HG03565 (cell line): ENCODE measurements around the gene CGRRF1.

Source experiments
- ATAC-seq: cut with Tn5 transposase; IDR thresholded peaks from one replicate; pipeline ENCODE4 v1.9.1; 2021; ENCODE audit warnings: mild to moderate bottlenecking, moderate library complexity; ENCODE audit not compliant: unreplicated experiment

The CGRRF1 gene, protein sequence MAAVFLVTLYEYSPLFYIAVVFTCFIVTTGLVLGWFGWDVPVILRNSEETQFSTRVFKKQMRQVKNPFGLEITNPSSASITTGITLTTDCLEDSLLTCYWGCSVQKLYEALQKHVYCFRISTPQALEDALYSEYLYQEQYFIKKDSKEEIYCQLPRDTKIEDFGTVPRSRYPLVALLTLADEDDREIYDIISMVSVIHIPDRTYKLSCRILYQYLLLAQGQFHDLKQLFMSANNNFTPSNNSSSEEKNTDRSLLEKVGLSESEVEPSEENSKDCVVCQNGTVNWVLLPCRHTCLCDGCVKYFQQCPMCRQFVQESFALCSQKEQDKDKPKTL

DNA sequence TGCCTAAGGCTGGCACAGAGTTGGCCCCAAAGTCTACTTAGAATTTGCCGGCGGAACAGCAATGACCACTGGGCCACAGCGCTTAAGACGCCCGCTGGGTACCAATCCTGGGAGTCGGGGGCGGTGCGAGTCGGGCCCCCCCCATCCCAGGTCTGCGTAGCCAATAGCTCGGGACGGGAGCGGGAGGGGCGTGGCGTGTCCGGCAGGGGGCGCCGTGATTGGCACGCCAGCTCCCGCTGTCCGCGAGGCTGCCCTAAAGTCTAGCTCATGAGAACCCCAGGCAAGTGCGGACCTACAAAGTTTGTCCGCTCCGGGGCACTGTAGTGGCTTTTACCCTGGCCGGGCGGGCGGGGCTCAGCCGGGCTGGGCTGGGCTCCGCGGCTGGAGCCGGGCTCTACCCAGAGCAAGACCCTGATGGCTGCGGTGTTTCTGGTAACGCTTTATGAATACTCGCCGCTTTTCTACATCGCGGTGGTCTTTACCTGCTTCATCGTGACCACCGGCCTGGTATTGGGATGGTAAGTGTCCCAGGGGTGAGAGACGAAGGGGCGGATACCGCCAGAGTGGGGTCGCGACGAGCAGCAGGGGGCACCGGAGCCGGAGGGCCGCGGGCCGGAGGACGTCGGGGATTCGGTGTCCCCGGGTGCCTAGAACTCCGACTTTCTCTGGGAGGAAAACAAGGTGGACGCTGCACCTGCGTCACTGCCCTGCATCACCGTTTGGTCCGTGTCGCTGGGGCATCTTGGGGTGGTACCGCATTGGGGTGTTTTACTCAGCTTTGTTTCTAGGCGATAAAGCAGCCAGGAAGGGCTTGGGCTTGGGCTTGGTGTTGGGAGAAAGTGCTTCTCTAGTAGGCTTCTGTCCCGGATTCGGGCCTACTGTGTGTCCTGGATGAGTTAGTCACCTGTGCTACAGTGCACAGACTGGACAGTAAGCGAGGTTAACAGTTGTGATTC is at the start of gene CGRRF1:
CGRRF1 (plus strand) TSS at position 361 of the 956 bp plus-strand sequence; CDS start at position 415, 54 bp downstream.
- peak; percentile 91 for ATAC-seq

DNA sequence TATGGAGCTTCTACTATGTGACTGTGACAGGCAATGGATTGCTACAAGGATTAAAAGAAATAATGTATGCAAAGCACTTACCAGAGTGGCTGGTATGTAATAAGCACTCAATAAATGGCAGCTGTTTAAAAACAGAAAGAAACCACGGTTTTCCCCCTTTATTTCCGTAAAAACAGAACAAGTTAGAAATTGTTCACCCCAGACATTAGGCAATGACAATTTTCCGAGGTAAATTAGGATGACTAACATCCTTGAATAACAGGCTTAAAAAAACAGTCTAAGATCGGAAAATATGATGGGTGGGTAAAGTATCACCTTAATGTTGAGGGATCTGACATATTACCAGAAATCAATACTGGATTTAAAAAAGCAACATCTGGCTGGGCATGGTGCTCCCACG is 47.7 kb upstream of the CGRRF1 start:
- ATAC-seq, result no peak

DNA sequence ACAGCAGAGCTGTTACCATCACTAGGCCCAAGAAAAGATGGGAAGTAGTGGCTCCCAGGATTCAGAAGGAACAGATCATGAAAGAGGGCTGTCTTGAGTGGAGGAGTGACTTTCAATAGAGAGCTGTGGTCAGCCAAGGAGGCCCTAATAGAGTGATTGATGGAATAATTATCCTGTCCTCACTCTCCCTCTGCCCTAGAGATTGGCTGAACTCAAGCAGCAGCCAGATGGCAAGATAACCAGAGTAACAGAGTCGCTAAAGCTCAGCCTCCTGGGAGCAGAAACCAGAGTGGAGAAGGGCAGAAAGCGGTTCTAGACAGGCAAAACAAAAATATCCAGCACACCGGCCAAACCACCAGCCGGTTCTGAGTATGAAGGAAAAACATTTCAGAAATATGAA is 44.1 kb upstream of the CGRRF1 start:
- ATAC-seq, result no peak

DNA sequence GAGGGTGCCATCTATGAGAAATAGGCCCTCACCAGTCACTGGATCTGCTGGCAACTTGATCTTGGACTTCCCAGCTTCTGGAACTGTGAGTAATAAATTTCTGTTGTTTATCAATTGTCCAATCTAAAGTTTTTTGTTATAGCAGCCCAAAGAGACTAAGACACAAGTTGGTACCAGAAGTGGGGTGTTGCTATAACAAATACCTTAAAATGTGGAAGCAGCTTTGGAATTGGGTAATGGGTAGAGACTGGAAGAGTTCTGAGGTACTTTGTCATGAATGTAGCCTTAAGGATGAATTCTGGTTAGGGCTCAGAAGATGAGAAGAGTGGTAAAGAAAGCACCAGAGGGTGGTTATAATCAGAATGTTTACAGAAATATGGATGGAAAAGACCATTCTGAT is 42.4 kb upstream of the CGRRF1 start:
- ATAC-seq, result no peak

DNA sequence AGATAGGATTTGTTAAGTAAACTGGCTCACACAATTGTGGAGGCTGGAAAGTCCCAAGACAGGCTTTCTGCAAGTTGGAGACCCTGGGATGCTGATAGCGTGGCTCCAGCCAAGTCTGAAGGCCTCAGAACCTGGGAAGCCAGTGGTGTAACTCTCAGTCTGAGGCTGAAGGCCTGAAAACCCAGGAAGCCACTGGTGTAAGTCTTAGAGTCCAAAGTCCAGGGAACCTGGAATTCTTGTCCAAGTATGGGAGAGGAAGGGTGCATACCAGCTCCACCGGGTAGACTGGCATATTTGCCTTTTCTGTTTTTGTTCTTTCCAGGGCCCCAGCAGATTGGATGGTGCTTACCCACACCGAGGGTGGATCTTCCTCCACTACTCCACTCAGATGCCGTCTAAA is 39.0 kb upstream of the CGRRF1 start:
- ATAC-seq, result no peak

DNA sequence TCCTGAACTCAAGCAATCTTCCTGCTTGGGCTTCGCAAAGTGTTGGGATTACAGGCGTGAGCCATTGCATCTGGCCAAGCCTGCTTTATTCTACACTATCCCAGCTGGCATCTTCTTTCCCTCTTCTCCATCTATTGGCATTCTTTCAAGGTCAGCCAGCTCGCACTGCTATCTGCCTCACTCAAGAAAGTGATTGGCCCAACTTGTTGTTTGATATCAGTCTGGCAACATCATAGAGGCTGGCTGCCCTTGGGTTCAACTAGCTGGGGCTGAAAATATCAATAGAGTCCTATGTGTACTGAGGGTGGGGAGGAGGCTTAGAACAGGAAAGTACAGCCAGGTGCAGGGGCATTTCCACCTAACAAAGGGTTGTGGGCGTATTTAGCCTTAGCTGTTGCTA is 38.1 kb upstream of the CGRRF1 start:
- ATAC-seq, result no peak

DNA sequence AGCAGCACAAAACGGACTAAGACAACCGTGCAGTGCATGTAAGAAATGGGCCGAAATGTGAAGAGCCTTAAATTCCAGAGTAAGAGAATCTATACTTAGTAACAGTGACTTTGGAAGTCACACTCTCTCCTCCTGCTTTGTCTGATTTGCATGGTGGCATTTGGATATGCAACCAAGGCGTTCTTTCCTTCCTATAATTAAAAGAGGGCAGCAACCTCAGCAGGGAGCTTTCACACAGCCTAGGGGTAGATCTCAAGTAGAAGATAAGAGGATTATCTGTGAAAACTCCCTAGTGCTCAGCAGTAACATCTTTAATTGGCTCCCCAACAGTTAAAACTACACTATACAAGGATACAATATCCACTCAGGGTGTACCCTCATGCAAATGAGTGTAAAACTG is 37.4 kb upstream of the CGRRF1 start:
- ATAC-seq, result no peak

DNA sequence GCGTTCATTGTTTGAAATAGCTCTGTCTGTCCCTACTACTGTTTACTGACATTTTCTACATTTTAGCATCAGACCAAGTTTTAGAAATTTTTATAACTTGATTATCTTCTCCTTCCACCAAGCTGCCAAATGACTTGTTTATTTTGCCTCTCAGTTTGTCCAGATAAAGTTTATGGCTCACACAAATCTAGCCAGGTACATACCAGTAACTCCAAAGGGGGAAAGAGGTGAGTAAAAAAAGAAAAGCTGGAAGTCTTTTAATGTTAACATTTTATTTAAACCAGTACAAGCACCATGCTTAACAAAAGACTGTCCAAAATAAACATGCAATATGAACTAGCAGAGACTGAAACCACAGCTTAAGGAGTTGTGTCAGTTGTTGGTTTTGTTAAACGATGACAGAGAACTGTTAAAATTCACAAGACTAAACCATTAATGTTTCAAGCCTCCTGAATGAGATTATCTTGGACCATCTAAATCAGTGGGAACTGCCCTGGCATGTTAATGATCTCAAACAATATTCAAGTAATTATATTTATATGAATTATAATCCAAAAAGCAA is 35.4 kb upstream of the CGRRF1 start:
- ATAC-seq, result no peak

DNA sequence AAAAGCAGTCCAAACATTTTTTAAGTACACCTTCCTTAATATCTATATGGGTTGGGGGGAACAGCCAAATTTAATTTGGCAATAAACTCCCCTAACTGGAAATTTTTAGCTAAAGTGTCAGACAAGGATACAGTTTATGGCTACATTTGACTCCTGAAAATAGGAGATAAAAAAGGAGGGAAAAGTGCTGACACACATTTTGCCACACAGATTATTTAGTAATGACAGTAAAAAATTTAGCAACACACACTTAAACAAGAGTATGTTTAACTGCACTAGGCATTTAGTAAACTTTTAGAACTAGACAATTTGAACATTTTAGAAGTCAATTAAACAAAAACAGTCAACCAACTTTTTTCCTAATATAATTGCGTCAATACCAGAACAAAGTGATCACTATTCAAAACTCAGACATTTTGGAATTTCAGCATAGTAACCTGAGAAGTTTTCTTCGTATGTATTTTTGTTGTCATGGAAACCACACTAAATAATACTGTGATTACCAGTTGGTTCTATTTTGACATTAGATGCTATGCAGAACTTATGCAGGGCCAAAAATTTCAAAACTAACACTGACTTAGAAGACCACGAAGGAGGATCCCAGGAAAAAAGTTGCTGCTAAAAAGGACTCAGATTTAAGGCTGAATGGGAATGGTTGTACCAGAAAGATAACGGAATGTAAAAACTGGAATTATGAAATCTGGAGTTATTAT is 34.4 kb upstream of the CGRRF1 start:
- no peak for ATAC-seq

DNA sequence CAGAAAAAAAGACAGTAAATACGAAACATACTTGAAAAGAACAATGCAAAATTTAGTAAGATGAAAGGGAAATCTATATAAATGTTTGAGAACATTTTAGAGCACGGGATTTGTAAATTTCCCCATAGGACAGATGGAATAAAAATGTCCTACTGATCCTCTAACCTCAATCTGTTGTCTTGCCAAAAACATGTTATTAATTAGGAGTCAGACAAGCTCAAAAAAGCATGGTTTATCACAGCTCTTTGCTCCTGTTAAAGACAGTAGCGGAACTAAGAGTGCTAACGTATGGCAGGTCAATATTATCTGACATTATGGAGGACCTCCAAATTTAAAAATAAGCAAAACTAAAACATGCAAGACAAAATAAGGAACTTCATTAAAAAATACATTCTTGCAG is 33.8 kb upstream of the CGRRF1 start:
- no peak for ATAC-seq

DNA sequence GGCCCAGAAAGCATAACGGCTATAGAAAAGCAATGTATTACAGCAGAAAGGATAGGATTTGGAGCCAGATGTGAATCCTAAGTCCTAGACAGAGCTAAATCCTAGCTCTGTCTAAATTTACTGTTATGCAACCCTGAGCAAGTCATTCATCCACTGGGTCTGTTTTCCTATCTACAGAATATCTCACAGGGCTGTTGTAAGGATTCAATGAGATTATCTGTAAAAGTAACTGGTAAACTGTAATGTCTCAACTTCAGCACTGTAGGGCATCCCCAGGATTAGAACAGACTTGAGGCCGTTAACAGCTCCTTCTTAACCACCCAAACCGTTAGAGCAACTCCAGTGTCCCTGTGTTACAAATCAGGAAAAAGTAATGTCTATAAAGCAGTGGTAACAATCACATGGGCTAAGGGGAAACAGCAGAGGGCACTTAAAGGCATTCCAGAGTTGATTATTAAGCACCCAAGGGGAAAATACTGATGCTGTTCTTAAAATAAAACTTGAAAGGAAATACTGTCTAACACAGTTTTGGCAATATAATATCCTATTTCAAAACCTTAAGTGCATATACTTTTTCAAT is 31.0 kb upstream of the CGRRF1 start:
- no peak for ATAC-seq

DNA sequence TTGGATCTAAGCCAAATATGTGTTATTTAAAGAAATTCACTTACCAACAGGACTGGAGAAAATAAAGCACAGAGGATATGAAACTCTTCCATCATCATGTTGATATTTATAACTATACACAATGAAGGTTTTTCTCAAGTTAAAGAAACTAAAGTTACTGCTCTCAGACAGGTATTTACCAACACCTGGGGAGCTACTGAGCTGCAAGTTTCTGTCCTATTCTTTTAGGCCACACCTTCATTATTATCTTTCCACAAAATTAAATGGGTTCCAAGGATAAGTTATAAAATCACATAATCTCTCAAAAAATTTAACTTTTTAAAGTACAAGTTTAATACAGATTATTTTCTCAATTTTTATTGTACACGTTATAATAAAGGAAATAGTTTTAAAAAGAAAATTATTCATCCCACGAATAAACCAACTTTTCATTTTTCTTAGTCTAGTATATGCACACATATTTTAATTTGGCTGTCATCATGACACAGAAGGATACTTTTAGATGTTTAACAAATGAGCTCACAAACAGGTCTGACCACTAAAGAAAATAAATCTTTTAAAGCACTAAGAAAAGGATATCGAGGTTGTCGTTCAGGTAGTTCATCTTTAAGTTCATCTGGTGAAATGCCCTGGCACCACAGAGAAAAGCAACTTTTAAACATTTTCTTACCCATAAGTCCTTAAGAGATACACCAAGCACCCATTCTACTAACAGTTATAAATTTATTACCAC is 28.7 kb upstream of the CGRRF1 start:
- ATAC-seq, result no peak

DNA sequence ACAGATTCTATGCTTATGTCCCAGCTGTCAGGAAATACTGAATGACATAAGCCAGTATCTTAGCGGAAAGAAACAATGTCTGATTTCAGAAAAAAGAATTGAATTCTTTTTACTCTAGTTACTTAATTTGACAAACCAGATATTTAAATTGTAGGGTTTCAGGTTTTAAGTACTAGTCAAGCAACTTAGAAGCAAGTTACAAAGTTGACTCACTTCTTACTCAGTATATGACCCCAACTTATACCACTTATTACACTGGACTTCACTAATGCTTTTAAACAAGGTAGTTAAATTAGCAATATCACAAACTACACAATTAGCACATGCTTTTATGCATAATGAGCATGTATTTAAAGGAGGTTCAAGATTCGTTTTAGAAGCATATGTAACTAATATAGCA is 28.0 kb upstream of the CGRRF1 start:
- ATAC-seq, result no peak

DNA sequence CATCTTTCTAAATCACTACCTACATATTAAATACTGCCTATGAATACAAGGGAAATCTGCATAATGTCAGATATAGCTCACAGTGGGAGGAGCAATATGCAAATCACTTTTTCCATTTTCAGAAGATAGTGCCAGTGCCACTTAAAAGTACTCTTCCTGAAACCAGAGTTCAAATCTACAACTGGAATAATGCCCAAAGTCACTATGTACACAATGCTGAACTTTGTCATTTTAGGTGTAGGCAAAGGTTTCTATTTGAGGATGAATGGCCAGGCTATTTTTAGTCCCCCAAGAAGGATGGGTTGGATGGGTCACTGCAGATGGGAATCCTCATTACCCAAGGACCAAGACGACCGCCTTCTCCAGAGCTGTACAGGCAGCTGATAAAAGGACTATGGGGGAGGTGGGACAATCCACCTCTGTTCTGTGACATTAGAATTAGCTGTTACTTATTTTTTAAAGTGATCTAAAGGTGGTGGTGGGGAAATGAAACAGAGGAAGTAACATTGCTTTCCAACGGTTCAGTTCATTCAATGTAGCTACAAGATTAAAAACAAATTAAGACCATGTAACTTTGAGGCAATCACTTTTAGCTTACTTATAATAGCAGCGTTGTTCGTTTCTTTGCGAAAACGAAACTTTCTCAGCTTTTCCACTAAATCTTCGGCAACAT is 26.5 kb upstream of the CGRRF1 start:
- no peak for ATAC-seq

DNA sequence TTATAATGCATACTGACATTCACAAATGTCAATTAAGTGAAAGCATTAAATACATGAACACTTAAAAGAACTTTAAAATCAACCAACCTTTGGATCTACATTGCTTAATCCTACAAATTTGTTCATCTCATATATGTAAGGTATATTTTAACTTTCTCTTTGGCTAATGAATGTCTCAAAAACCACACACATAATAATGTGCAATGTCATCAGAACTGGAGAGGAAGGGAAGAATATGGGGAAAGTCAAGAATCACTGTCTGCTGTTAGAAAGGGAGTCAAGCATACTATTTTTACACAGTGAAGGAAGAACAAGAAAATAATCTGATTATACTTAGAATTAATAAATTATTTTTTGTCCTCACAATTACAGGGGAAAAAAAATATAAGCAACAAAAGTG is 25.9 kb upstream of the CGRRF1 start:
- ATAC-seq, result no peak

DNA sequence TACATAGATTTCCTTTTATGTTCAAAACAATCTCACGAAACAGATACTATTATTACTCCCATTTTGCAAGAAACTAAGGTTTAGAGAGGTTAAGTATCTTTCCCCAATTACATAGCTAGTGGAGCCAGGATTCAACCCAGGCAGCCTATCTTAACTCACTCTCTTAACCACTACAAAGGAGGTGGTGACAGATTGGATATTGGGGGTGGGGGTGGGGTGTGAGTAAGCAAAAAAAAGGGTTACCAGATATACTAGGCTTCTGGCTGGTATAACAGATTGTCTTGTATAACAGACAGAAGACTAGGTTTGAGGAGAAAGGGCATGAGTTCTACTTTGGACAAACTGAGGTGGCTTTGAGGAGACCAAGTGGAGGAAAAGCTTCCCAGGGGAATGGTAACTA is 23.0 kb upstream of the CGRRF1 start:
- no peak for ATAC-seq

DNA sequence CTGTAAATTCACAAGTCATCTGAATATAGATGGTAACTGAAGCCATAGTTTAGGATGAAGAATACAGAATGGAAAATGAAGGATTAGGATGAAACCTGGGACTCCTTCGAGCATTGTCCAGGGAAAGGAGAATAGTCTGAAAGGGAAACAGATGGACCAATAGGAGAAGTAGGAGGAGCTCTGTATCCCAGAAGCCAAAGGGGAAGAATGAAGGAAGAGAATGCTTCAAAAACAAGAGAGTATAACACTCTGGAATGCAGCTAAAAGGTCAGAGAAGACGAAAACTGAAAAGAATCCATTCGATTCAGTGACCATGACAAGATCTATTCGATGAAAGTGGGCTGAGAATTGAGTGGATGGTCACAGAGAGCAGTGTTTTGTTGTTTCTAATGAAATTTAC is 21.9 kb upstream of the CGRRF1 start:
- no peak for ATAC-seq

DNA sequence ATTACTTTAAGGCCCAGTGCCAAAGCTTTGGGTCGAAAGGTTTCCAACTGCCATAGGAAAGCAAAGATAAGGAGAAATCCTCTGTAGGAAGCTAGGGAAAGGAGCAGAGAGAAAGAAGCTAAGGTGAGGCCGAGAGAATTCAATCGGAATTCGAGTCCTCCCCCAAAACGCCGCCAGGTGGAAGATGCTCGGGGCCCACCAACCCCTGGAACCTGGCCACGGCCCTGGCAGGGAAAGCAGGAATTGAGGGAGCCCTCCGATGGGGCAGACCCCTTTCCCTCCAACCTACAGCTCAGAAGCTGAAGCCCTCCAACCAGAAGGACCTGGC is 21.4 kb upstream of the CGRRF1 start:
- ATAC-seq, result peak; percentile 0

DNA sequence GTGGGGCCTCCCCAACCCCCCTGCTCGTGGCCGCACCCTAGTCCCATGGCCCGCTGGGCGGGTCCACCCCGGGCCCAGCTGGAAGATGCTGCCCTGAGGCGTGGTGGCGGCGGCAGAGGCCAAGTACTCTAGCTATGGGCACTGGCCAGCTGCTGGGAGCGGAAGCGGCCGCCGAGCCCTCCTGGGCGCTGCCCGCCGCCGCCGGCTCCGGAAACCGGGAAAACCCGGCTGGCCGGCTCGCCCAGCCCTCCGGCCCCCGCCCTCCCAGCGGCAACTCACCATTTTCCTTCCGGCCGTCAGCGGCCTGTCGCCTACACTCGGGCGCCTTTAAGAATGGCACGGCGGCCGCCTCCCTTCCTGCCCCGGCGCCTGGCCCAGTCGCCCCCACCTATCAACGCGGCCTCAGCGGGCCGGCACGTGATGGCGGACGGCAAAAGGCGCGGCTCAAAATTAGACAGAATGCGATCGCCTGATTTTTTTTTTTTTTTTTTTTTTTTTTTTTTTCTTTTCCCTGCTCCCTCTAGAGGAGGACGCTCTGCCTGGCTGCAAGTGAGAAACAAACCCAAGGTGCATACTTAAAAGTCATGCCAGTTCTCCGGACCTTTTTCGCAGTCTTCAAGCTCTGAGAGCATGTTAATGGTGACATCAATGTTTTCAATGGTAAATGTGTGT is 20.9 kb upstream of the CGRRF1 start, which contains the start of gene GMFB:
GMFB (minus strand) TSS at position 335 of the 672 bp plus-strand sequence; CDS start at position 282, 53 bp downstream.
- ATAC-seq, result peak; percentile 87
